T follicular helper cell (primary cell): ENCODE measurements around the gene SCIMP.
"Not testable (repeated sequence)": the region's sequence is repeated elsewhere in the genome, so short reads cannot be mapped to it uniquely, and the experiment has no call there.

Source experiments
- DNase-seq: peaks from one replicate; pipeline ENCODE4 v3.0.0-alpha.2; 2020; ENCODE audit warnings: low read depth
- total RNA-seq, 2 experiments: gene quantifications; one replicate each; lab custom pipeline; 2026; lab: John Stamatoyannopoulos, UW

The SCIMP gene
- 0 to 0.09 reads per million in 2 experiments for total RNA-seq

DNA sequence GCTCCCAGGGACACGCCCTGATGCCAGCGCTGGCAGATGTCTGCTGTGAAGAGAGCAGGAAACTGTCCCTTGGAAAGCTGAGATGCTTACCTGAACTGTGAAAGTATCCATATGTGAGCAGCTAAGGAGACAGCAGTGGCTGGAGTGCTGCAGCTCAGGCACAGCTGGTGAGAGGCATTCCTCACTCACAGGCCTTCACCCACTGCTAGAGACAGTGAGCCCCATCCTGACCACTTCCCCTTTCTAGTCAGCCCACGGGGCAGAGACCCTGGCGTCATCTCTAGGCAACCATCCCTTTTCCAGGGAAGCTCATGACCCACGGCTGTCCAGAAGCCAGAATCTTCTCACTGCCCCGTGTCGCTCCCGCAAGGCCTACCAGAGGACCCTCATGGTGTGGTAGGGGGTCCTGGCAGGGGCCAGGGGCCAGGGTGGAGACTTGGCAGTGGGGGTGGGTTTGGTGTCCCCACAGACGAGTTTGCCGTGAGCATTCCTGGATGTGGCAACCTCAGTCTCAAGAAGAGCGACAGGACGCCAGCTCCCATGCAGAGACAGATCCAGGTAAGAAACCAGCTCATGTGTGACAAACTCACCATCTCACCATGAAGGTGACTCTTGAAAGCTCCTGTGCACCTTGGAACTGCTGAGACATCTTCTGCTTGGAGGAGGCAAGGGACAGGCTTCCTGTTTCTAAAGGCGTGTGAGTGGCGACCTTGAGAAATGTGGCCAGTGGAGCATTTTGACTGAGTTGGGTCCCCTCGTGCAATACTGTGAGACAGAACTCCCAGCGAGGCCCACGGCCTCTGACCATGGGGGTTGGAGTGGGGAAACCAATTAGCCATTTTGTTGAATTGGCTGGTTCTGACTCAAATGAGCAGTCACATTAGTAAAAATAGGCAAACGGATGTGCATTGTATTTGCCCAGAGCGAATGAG lies at the start of gene SCIMP:
Gene SCIMP (minus strand): TSS at position 216 of the 932 bp plus-strand sequence. CDS start 105 bp downstream, at position 111.
- no peak for DNase-seq

DNA sequence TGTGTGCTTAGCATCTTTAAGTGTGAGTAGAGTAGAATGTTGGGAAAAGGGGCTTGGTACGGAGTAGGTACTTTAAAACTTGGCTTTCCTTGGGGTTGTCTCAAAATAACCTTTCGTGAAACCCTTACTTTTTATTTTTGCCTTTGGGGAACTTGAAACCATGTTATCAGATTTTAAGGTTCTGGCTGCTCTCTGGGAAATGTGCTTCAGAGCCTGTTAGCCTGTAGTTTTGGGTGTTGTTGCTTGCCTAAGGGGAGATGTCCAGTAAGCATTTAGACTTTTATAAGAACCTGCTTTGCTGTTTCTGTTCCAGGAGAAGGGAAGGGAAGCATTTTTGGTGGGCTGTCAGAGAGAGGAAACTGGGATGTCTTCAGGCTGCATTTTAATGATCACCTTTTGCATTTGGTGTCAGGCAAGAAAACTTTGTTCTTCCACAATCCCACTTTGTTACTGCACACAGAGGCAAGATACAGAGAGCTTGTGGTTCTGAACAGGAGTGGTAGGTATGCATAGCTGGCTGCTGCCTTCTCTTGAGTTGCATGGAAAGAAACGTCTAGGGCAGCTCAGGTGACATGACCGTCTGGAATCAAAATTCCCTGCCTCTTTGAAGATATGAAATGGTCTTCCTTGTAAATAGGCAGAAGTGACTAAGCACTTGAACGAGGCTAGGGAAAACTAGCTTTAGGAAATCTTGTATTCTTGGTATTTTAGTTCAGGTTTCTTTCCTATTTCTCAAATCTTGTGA lies 49.1 kb upstream of the SCIMP start:
- DNase-seq: no peak

DNA sequence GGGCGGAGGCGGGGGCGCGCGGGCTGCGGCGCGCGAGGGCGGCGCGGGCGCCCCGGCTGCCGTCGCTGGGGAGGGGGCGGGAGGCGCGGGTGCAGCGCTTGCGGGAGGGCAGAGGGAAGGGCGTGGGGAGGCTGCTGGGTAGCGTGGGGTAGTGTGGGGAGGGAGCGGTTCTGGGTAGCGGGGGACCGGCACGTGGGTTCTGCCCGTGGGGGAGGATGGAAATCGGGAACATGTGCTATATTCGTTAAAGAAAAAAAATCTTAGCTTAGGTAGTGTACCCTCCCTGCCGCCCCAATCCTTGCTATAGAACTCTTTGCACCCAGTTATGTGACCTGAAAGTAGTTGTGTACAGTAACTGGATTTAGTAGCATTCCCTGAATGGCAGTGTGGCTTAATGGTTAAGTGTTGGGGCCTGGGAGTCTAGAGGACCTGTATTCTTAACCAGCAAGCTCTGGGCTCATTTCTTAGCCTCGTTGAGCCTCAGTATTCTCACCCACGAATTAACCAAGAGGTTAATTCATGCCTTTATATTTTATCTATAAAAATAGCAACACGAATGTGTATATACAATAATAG lies 48.1 kb upstream of the SCIMP start:
- DNase-seq: peak; percentile 27

DNA sequence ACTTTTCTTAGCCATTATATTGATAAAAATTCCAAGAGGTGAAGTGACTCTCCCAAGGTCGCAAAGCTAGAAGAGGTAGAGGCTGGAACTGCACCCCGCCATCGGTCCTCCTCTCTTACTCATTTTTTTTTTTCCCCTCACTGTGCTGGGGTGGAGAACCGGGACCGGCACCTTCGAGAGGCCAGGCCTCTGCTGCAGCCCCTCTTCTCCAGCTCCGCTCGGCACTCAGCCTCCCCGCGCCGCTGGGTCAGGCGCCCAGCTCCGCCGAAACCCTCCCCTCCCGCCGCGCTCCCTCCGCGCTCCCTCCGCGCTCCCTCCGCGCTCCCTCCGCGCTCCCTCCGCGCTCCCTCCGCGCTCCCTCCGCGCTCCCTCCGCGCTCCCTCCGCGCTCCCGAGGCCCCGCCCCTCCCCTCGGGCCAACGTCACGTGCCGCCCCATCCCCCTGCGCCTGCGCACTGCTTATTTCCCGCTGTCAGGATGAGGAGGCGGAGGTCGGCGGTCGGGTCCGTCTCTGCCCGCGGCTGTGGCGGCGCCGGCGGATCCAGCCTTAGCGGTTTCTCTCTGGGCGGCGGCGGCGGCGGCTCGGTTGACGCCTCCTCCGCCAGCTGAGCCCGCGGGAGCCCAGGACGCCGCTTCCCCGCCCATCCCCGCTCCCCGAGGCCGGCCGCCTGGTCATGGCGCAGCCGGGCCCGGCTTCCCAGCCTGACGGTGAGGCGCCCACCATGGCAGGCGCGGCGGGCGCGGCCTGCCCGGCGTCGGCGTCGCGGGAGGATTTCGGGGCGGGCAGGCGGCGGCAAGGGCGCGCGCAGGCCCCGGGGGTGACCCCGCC lies 47.4 kb upstream of the SCIMP start, which contains the start of gene RABEP1:
Gene RABEP1 (plus strand): TSS at position 471 of the 828 bp plus-strand sequence. CDS start 203 bp downstream, at position 674.
- peak; percentile 90 for DNase-seq

DNA sequence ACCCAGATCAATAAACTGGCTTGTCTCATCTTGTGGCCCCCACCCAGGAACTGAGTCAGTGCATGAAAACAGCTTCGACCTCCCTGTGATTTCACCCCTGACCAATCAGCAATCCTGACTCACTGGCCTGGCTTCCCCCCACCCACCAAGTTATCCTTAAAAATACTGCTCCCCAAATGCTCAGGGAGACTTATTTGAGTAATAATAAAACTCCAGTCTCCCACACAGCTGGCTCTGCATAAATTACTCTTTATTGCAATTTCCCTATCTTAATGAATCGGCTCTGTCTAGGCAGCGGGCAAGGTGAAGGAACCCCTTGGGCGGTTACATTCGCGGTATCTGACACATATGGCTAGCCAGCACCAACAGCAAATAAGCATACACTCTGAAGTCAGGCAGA lies 37.7 kb upstream of the SCIMP start:
- DNase-seq: no peak

DNA sequence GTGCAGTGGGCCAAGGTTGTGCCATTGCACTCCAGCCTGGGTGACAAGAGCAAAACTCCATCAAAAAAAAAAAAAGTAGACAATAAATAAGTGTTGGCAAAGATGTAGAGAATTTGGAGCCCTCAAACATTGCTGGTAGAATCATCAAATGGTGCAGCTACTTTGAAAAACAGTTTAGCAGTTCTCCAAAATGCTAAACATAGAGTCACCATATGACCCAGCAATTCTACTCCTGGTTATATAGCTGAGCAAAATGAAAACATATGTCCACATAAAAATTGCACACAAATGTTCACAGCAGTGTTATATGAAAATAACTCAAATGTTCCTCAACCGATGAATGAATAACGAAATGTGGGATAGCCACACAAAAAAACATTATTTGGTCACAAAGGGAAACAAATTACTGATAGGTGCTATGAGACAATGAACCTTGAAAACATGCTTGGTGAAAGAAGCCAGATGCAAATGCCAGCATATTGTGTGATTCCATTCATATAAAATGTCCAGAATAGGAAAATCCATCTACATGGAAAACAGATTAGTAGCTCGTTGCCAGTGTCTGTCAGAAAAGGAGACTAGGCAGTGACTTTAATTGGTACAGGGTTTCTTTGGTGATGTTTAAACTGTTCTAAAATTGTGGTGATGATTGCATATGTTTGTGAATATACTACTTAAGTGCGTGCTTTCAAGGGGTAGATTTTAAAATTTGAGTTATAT lies 34.7 kb upstream of the SCIMP start:
- no peak for DNase-seq

DNA sequence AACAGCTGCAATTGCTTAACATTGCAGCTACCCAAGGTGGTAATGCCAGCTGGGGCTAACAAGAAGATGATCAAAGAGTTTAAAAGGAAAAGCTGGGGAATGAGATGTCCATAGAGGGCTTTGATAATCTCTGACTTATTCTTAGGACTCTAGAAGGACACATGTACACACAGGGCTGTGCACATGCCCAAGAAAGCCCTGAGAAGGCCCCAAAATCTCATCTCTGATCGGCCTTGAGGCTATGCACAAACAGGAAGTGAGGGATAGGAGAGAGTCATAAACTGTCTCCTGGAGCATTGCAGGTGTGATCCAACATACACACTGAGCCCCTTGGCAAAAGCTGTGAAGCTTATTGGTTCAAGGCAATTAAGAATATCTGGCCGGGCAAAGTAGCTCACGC lies 30.2 kb upstream of the SCIMP start:
- no peak for DNase-seq

DNA sequence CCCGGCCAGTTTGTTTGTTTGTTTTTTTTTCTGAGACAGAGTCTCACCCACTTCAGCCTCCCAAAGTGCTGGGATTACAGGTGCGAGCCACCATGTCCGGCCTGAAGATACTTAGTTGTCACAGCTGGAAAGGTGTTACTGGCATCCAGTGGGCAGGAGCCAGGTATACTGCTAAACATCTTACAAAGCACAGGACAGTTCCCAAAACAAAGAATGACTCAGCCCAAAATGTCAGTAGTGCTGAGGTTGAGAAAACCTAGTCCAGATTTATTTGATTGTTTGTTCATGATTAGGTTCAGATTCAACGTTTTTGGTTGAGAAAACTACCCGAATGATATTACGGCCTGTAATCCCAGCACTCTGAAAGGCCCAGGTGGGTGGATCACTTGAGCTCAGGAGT lies 28.8 kb upstream of the SCIMP start:
- DNase-seq: no peak

DNA sequence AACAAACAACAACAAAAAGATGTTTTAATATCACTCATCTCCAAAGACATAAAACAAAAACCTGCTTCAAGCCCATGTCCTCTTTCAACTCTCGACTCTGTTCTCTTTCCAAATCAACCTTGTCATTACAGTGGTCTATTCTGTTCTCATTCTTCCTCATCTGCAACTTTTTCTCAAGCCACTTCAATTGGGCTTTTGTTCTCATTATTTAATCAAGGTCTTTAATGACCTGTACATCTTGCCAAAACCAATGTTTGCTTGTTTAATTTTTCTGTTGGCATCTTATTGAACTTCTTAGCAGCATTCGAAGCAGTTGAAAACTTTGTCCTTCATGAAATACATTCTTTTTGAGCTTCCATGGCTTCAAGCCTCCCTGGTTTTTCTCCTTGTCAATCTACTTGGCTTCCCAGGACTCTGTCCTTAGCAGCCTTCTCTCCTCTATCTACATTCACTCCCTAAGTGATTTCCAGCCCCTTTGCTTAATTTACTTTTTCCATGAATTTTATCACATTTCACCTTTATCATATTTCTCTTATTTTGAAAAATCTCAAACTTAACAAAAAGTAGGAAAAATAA lies 27.8 kb upstream of the SCIMP start:
- DNase-seq: no peak

DNA sequence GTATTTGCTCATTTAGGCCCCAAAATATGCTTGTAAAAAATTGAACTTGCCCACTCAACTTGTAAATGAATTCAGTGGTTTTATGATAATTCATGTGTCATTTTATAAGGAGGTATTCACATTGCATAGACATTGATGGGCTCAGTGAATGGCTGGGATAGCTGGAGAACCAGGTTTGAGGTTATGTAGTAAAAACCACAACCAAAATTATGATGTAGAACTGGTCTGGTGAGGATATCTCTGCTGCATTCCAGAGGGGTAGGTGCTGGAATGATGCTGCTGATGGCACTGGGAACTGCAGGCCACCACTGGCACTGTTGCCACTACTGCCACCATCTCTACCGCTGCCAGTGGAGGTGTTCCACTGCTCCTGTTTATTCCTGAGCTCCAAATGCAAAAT lies 25.9 kb upstream of the SCIMP start:
- no peak for DNase-seq

DNA sequence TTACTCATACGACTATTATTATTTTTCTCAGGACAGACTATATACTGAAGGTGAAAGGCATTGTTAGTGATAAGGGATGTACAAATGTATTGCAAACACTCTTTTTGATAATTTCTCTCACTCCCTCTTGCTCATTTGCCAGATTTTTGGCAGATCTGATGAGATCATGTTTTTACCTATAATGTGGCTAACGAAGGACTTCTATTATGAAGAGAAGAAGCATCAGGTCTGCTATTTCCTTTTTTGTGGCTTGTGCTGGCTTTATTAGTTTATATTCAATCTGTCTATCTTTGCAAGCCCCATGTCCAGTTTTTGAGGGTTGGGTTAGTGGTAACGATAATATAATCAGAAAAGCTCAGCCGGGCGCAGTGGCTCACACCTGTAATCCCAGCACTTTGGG lies 22.5 kb upstream of the SCIMP start:
- DNase-seq: no peak

DNA sequence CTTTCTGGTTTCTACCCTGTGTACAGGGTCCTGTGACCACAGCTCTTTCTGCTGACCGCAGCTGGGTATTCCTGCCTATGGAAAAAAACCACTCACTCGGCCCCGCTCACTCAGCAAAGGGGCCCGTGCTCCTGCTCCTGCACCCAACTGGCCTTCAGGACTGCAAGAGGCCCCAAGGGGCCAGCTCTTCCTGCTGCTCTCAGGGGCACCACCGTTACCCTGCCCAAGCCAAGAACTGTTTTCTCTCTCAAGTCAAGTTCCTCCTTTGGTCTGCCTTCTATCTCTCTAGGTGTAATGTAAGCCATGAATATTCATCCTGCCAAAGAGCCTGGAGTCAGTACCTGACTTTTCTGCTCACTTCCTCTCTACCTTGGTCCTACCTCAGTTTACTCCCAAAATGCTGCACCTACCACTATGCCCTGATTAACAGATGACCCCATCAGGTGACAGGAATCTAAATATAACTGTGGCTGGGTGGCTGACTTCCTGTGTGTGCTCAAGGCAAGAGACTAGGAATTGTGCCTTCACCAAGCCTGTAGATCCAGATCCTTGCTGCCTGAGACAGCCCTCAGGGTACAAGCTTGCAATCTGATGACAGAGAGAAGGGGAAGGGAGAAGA lies 20.4 kb upstream of the SCIMP start:
- DNase-seq: no peak

DNA sequence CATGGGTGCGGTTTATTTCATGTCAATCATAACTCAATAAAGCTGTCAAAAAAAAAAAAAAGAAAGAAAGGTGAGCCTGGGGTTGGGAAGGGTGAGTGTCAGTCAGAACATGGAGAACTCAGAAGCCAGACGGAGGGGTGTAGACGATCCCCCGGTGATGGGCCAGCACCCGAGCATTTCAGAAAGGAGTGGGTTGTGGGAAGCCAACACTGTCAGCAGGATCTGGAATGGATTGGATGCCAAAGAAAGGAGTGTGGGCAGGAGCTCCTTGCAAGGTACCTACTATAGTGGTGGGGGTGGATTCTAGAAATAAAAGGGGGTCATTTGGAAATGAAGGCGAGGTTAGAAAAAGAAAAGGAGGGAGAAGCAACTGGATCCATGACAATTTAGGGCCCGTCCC lies 19.8 kb upstream of the SCIMP start:
- no peak for DNase-seq

DNA sequence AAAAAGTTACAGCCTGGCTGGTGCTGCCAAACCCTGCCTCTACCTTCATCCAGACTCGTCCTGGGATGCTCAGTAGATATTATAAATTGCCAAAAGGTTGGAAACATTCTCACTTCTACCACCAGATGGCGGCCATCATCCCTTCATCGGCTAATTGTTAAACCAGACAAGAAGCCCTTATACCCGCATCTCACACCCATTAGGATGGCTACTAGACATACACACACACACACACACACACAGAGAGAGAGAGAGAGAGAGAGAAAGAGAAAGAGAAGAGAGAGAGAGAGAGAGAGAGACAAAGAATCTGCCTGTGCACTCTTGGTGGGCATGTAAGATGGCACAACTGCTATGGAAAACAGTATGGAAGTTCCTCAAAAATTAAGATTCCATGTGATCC lies 15.0 kb upstream of the SCIMP start:
- DNase-seq: peak; percentile 47

DNA sequence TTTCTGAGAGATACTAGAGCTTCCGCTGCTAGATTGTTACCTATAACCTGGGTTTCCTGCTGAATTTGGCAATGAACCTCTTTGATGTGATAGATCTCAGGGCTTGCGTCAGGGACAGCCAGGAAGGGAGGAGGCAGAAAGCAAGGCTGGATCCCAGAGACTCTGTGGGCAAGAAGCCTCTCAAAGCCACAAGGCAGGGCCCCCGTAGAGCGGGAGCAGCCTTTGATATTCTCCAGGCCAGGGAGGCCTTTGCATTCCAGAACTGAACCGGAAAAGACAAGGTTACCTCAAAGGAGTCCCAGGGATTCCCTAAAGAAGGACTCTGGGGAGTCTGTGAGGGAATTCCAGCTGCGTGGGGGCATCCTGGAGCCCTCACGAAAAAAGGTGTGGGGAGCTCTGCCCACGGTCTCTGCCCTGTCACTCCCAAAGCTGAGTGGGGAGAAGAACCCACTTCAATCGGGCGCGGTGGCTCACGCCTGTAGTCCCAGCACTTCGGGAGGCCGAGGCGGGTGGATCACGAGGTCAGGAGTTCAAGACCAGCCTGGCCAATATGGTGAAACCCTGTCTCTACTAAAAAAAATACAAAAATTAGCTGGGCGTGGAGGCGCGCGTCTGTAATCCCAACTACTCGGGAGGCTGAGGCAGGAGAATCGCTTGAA lies 14.3 kb upstream of the SCIMP start:
- no peak for DNase-seq

DNA sequence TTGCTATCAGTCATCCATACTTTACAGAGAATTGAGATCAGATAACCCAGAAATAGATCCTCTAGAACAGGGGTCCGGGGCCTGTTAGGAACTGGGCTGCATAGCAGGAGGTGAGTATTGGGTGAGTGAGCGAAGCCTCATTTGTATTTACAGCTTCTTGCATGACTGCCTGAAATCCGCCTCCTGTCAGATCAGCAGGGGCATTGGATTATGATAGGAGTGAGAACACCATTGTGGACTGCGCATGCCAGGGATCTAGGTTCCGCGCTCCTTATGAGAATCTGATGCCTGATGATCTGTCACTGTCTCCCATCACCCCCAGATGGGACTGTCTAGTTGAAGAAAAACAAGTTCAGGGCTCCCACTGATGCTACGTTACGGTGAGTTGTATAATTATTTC lies 13.0 kb upstream of the SCIMP start:
- no peak for DNase-seq

DNA sequence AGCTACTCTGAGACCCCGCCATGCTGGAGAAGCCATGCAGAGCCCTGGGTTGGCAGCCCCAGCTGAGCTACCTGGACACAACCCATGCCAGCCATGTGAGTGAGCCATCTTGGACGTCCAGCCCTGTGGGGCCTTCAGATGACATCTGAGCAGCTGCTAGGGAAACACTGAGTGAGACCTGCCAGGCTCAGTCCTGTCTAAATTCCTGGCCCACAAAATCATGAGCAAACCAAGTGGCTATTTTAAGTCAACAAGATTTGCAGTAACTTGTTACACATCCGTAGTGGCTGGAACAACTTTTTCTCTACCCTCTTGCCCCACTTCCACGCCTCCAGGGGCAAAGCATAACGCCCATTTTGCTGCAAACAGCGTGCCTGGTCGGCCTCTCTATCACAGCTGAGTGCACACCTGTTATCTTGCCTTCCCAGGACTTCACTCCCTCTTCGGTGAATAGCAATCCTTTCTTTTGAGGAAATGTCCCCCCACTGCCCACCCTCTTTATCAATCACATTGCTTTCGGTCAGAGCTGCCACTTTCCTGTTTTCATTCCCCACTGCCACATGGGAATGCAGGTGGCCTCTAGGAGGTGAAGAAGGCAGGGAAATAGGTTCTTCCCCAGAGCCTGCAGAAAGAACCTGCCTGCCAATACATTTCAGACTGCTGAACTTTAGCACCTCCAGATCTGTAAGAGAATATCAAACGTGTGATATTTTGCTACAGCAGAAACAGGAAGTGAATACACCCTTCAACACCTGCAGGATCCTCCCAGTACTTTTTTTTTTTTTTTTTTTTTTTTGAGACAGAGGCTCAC lies 7.4 kb upstream of the SCIMP start:
- no peak for DNase-seq

DNA sequence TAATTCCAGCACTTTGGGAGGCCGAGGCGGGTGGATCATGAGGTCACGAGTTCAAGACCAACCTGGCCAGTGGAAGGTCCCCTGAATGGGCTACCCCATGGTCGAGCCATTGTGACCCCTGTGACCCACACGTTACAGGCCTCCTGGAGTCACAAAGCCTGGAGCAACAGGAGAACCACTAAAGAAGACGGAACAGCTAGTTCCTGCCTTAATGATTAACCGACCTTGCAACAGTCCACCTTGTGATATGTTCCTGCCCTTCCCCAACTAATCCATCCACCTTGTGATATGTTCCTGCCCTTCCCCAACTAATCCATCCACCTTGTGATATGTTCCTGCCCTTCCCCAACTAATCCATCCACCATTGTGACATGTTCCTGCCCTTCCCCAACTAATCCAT lies 5.1 kb upstream of the SCIMP start:
- DNase-seq: not testable (repeated sequence)

DNA sequence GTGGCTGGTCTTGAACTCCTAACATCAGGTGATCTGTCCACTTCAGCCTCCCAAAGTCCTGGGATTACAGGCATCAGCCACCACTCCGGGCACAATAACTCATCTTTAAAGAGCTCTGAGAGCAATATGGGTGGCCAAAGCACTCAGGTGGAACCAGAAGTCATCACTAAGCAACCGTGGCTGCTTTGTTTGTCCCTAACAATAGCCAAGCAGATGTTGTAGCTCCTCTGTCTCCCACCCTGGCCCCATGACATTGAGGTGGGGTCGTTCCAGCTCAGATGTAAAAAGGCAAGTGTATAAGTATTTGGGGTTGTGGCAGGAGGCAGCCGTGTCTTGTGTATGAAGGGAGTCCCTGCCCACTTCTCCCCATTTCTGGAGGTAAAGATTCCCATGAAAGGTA lies 3.7 kb upstream of the SCIMP start:
- DNase-seq: no peak
